SH-SY5Y (cell line): Measurements from ENCODE around the gene ZNF451.

ENCODE experiments used
- GATA2 ChIP-seq: IDR thresholded peaks from 2 replicates; pipeline ENCODE4 v1.6.1; 2011; ENCODE audit warnings: mild to moderate bottlenecking, low read depth, low read length
- GATA3 ChIP-seq: IDR thresholded peaks from 2 replicates; pipeline ENCODE4 v1.6.1; 2011; ENCODE audit warnings: low read depth, mild to moderate bottlenecking, low read length, moderate library complexity

- TF ChIP-seq GATA2, result no peak
- no peak for TF ChIP-seq GATA3
Observed at GRCh38 chr6:57201718-57202117, 111.7 kb downstream of the ZNF451 start.
